ENCODE measurements around the gene ST6GALNAC3. TPM values are rescaled to one million over a fixed set of nuclear protein-coding genes. Genes with fewer than 3 reads are reported as not detected.

Gene ST6GALNAC3
- polyA plus RNA-seq, 1 experiment, result 0.05 TPM

GRCh38 chr1:76620371-76620770, 545.8 kb downstream of the ST6GALNAC3 start:
- Histone ChIP-seq H3K4me3 (ENCODE audit: low read depth, low read length) (no peak overlapping the region), H3K36me3 (ENCODE audit: control insufficient read depth, insufficient read depth, low read length) (no peaks in the 10 kb centered on the region), H3K27me3 (ENCODE audit: control insufficient read depth, insufficient read depth, low read length) (no peaks in the 10 kb centered on the region)
- TF ChIP-seq CTCF (IDR thresholded peaks at IDR 0.05; ENCODE audit: insufficient read depth, low read depth, low read length), result no peak
- POLR2A ChIA-PET, result no interaction called here
- DNase-seq (ENCODE audit: low read depth), result no peak
- CTCF ChIA-PET, result no interaction called here

GRCh38 chr1:76622774-76623528, 548.4 kb downstream of the ST6GALNAC3 start:
- H3K27me3 ChIP-seq (ENCODE audit: control insufficient read depth, insufficient read depth, low read length), result no peaks in the 10 kb centered on the region
- H3K4me3 ChIP-seq (ENCODE audit: low read depth, low read length), result no peak overlapping the region
- ChIA-PET POLR2A (no interaction called here), CTCF (no interaction called here)
- TF ChIP-seq CTCF (IDR thresholded peaks at IDR 0.05; ENCODE audit: insufficient read depth, low read depth, low read length), result no peak
- no peak for DNase-seq (ENCODE audit: low read depth)
- no peaks in the 10 kb centered on the region for H3K36me3 ChIP-seq (ENCODE audit: control insufficient read depth, insufficient read depth, low read length)

GRCh38 chr1:76625886-76626678, 551.5 kb downstream of the ST6GALNAC3 start:
- Histone ChIP-seq H3K36me3 (ENCODE audit: control insufficient read depth, insufficient read depth, low read length) (no peaks in the 10 kb centered on the region), H3K4me3 (ENCODE audit: low read depth, low read length) (no peak overlapping the region), H3K27me3 (ENCODE audit: control insufficient read depth, insufficient read depth, low read length) (no peaks in the 10 kb centered on the region)
- ChIA-PET POLR2A (no interaction called here), CTCF (no interaction called here)
- DNase-seq (ENCODE audit: low read depth), result no peak
- no peak for TF ChIP-seq CTCF (IDR thresholded peaks at IDR 0.05; ENCODE audit: insufficient read depth, low read depth, low read length)

GRCh38 chr1:76627498-76627897, 553.0 kb downstream of the ST6GALNAC3 start:
- POLR2A ChIA-PET, result no interaction called here
- CTCF ChIA-PET, result no interaction called here
- no peaks in the 10 kb centered on the region for H3K36me3 ChIP-seq (ENCODE audit: control insufficient read depth, insufficient read depth, low read length)
- H3K27me3 ChIP-seq (ENCODE audit: control insufficient read depth, insufficient read depth, low read length), result no peaks in the 10 kb centered on the region
- H3K4me3 ChIP-seq (ENCODE audit: low read depth, low read length), result no peak overlapping the region
- TF ChIP-seq CTCF (IDR thresholded peaks at IDR 0.05; ENCODE audit: insufficient read depth, low read depth, low read length), result no peak
- DNase-seq (ENCODE audit: low read depth), result no peak

GRCh38 chr1:76627901-76628300, 553.4 kb downstream of the ST6GALNAC3 start:
- POLR2A ChIA-PET, result no interaction called here
- no peak for TF ChIP-seq CTCF (IDR thresholded peaks at IDR 0.05; ENCODE audit: insufficient read depth, low read depth, low read length)
- Histone ChIP-seq H3K4me3 (ENCODE audit: low read depth, low read length) (no peak overlapping the region), H3K27me3 (ENCODE audit: control insufficient read depth, insufficient read depth, low read length) (no peaks in the 10 kb centered on the region), H3K36me3 (ENCODE audit: control insufficient read depth, insufficient read depth, low read length) (no peaks in the 10 kb centered on the region)
- DNase-seq (ENCODE audit: low read depth), result no peak
- CTCF ChIA-PET, result no interaction called here
